Duodenal mucosa (tissue), 2 donors: Measurements from ENCODE around the gene TRIM24.

Experiments
- H3K27ac ChIP-seq: one replicate; pipeline ENCODE4 v1.7.0; 2013; ENCODE audit warnings: low read depth, low read length
- H3K27me3 ChIP-seq, 2 donors: one replicate each; pipeline ENCODE4 v1.7.0; 2013; ENCODE audit warnings: low read length in 2 of 2, control low read depth in 1 of 2; ENCODE audit not compliant: insufficient read depth in 2 of 2, control insufficient read depth in 1 of 2
- H3K36me3 ChIP-seq, 2 donors: one replicate each; pipeline ENCODE4 v1.7.0; 2013; ENCODE audit warnings: low read length in 2 of 2, control low read depth in 1 of 2; ENCODE audit not compliant: insufficient read depth in 2 of 2, control insufficient read depth in 1 of 2
- H3K4me1 ChIP-seq, 2 donors: one replicate each; pipeline ENCODE4 v1.7.0; 2013; ENCODE audit warnings: low read length in 2 of 2, control low read depth in 1 of 2; ENCODE audit not compliant: insufficient read depth in 2 of 2, control insufficient read depth in 1 of 2
- H3K4me3 ChIP-seq, 2 donors: one replicate each; pipeline ENCODE4 v1.7.0; 2013; ENCODE audit warnings: low read length in 2 of 2, low read depth in 1 of 2
- H3K9ac ChIP-seq, 2 donors: one replicate each; pipeline ENCODE4 v1.7.0; 2013; ENCODE audit warnings: low read length in 2 of 2, low read depth in 1 of 2
- H3K9me3 ChIP-seq, 2 donors: one replicate each; pipeline ENCODE4 v1.7.0; 2013; ENCODE audit warnings: low read length in 2 of 2, control low read depth in 1 of 2; ENCODE audit not compliant: control insufficient read depth in 1 of 2

Gene TRIM24

GRCh38 chr7:138613630-138614029, 153.6 kb downstream of the TRIM24 start:
- Histone ChIP-seq H3K9me3 (no peaks in the 10 kb centered on the region), H3K27me3 (no peaks in the 10 kb centered on the region), H3K4me1 (no peaks in the 10 kb centered on the region), H3K4me3 (no peak overlapping the region), H3K36me3 (no peaks in the 10 kb centered on the region), H3K27ac (no peak overlapping the region), H3K9ac (no peak overlapping the region)

- Histone ChIP-seq H3K9ac (no peak overlapping the region), H3K27me3 (no peaks in the 10 kb centered on the region), H3K36me3 (no peaks in the 10 kb centered on the region), H3K27ac (no peak overlapping the region), H3K4me1 (no peaks in the 10 kb centered on the region), H3K9me3 (no peaks in the 10 kb centered on the region), H3K4me3 (no peak overlapping the region)
Measured at GRCh38 chr7:138616085-138616484, 156.0 kb downstream of the TRIM24 start.

- Histone ChIP-seq H3K4me1 (no peaks in the 10 kb centered on the region), H3K27ac (no peak overlapping the region), H3K9ac (no peak overlapping the region), H3K9me3 (no peaks in the 10 kb centered on the region), H3K4me3 (no peak overlapping the region), H3K27me3 (no peaks in the 10 kb centered on the region), H3K36me3 (no peaks in the 10 kb centered on the region)
Measured at GRCh38 chr7:138618506-138618905, 158.4 kb downstream of the TRIM24 start.

- Histone ChIP-seq H3K9me3 (no peaks in the 10 kb centered on the region), H3K9ac (no peak overlapping the region), H3K27ac (no peak overlapping the region)
Measured at GRCh38 chr7:138618933-138619332, 158.9 kb downstream of the TRIM24 start.

GRCh38 chr7:138622841-138623240, 162.8 kb downstream of the TRIM24 start:
- Histone ChIP-seq H3K27me3 (no peaks in the 10 kb centered on the region), H3K9ac (no peak overlapping the region), H3K4me1 (no peaks in the 10 kb centered on the region), H3K9me3 (no peaks in the 10 kb centered on the region), H3K4me3 (no peak overlapping the region), H3K36me3 (no peaks in the 10 kb centered on the region), H3K27ac (no peak overlapping the region)

More at GRCh38 chr7:138618933-138619332, 158.9 kb downstream of the TRIM24 start:
- Histone ChIP-seq H3K36me3 (no peaks in the 10 kb centered on the region), H3K27me3 (no peaks in the 10 kb centered on the region), H3K4me1 (no peaks in the 10 kb centered on the region), H3K4me3 (no peak overlapping the region)

DNA sequence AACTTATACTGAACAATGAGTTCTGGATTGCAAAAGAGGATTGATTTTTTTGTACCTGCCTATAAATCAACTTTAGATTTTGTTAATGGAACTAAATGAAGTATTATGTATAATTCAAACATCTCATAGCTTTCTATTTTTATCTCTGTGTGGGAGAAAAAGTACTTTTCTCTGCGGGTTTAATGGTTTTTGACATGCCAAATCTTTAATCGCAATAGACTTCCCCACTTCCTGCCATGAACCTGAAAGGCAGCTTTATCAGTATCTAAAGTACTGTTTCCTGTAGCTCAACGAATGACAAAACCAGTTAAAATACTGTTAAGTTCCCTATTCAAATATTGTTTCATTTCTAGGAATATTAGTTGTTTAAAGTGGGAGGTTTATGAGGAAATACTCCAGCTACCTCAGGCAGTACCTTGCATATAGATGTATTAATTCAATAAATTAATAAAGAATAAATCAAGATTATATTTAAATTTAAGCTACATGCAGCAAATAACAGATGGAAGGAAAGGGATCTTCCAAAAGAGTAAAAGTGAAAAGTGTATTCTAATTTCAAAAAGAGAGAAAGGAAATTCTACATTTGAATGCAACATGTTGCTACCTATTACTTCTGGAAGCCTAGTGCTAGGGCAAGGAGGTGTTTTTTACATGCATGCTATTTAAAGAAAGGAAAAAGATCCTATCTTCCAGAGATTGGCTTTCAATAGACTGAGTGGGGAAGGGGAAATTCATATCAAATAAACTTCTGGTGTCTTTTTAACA, 165.2 kb downstream of the TRIM24 start:
- no peak overlapping the region for H3K27ac ChIP-seq

GRCh38 chr7:138625849-138626230, 165.8 kb downstream of the TRIM24 start:
- Histone ChIP-seq H3K9ac (no peak overlapping the region), H3K27me3 (no peaks in the 10 kb centered on the region), H3K36me3 (no peaks in the 10 kb centered on the region), H3K4me3 (no peak overlapping the region), H3K27ac (no peak overlapping the region), H3K9me3 (no peaks in the 10 kb centered on the region), H3K4me1 (no peaks in the 10 kb centered on the region)

More for the DNA sequence above, 165.2 kb downstream of the TRIM24 start:
- H3K4me1 ChIP-seq = no peaks in the 10 kb centered on the region
- H3K36me3 ChIP-seq = no peaks in the 10 kb centered on the region
- H3K27me3 ChIP-seq = no peaks in the 10 kb centered on the region
- H3K9me3 ChIP-seq = no peaks in the 10 kb centered on the region
- no peak overlapping the region for H3K4me3 ChIP-seq
- H3K9ac ChIP-seq = no peak overlapping the region

- Histone ChIP-seq H3K27ac (no peak overlapping the region), H3K9ac (no peak overlapping the region), H3K9me3 (no peaks in the 10 kb centered on the region), H3K4me3 (no peak overlapping the region), H3K36me3 (no peaks in the 10 kb centered on the region), H3K4me1 (no peaks in the 10 kb centered on the region), H3K27me3 (no peaks in the 10 kb centered on the region)
Measured at GRCh38 chr7:138626846-138627245, 166.8 kb downstream of the TRIM24 start.

DNA sequence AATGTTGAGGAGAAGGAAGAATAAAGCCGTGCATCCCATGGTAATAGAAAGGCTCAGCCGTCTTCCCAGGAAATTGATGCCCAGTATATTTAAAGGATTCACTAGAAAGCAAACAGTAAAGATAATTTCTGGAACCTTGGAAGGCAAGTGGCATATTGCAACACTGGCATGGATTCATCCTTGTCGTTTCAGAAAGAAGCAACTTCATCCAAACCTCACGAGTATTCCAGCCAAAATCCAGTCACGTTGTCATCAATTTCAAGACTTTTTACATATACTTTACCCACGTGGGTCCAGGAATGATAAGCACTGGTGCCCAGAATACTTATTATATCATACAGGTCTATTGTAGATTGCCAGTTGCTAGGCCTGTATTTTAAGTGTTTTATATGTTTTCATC, 167.3 kb downstream of the TRIM24 start:
- no peaks in the 10 kb centered on the region for H3K9me3 ChIP-seq
- no peak overlapping the region for H3K4me3 ChIP-seq
- no peaks in the 10 kb centered on the region for H3K27me3 ChIP-seq
- H3K9ac ChIP-seq = no peak overlapping the region
- H3K4me1 ChIP-seq = no peaks in the 10 kb centered on the region
- H3K27ac ChIP-seq = no peak overlapping the region
- H3K36me3 ChIP-seq = no peaks in the 10 kb centered on the region

GRCh38 chr7:138630059-138630610, 170.1 kb downstream of the TRIM24 start:
- Histone ChIP-seq H3K27me3 (no peaks in the 10 kb centered on the region), H3K36me3 (no peaks in the 10 kb centered on the region), H3K4me3 (no peak overlapping the region), H3K9ac (no peak overlapping the region), H3K4me1 (no peaks in the 10 kb centered on the region), H3K9me3 (no peaks in the 10 kb centered on the region), H3K27ac (no peak overlapping the region)
